MM.1S (cell line): ENCODE results near the gene OCLN.

Source experiments
- DNase-seq: peaks from one replicate; pipeline ENCODE4 v3.0.0-alpha.2; 2015
- H2AFZ ChIP-seq: fragments of 300-600 bp; sonication (generic); 2 replicates; pipeline ENCODE4 v1.6.0; 2016; ENCODE audit warnings: antibody characterized with exemption, low read length
- H3F3A ChIP-seq: fragments of 300-600 bp; sonication (generic); 2 replicates; pipeline ENCODE4 v1.6.1; 2016; ENCODE audit warnings: mild to moderate bottlenecking, antibody characterized with exemption, low read length, moderate library complexity, mixed read lengths; ENCODE audit not compliant: insufficient read depth
- H3K27ac ChIP-seq: fragments of 300-600 bp; sonication (generic); 2 replicates; pipeline ENCODE4 v1.5.1; 2016; ENCODE audit warnings: mild to moderate bottlenecking, low read length
- H3K27me3 ChIP-seq: fragments of 300-600 bp; sonication (generic); replicated peaks from 2 replicates; pipeline ENCODE4 v1.6.0; 2016; ENCODE audit warnings: low read length; ENCODE audit not compliant: insufficient read depth
- H3K36me3 ChIP-seq: fragments of 300-600 bp; sonication (generic); replicated peaks from 2 replicates; pipeline ENCODE4 v1.6.1; 2016; ENCODE audit warnings: mild to moderate bottlenecking, low read length, mixed read lengths; ENCODE audit not compliant: insufficient read depth
- H3K4me1 ChIP-seq: fragments of 300-600 bp; sonication (generic); 2 replicates; pipeline ENCODE4 v1.6.1; 2016; ENCODE audit warnings: low read length, mixed read lengths
- H3K4me2 ChIP-seq: fragments of 300-600 bp; sonication (generic); 2 replicates; pipeline ENCODE4 v1.6.0; 2016; ENCODE audit warnings: low read depth, low read length
- H3K4me3 ChIP-seq: fragments of 300-600 bp; sonication (generic); 2 replicates; pipeline ENCODE4 v1.5.1; 2016; ENCODE audit warnings: low read length, mixed read lengths
- H3K79me2 ChIP-seq: fragments of 300-600 bp; sonication (generic); 2 replicates; pipeline ENCODE4 v1.6.1; 2016; ENCODE audit warnings: mixed run types, low read length, mixed read lengths
- H3K9ac ChIP-seq: fragments of 300-600 bp; sonication (generic); 2 replicates; pipeline ENCODE4 v1.6.1; 2016; ENCODE audit warnings: low read length, mixed read lengths
- H3K9me2 ChIP-seq: fragments of 300-600 bp; sonication (generic); replicated peaks from 2 replicates; pipeline ENCODE4 v1.6.1; 2016; ENCODE audit warnings: mild to moderate bottlenecking, low read length, mixed read lengths; ENCODE audit not compliant: insufficient read depth
- H3K9me3 ChIP-seq: fragments of 300-600 bp; sonication (generic); replicated peaks from 2 replicates; pipeline ENCODE4 v1.6.1; 2016; ENCODE audit warnings: mild to moderate bottlenecking, low read length, mixed read lengths; ENCODE audit not compliant: insufficient read depth
- H4K20me1 ChIP-seq: fragments of 300-600 bp; sonication (generic); 2 replicates; pipeline ENCODE4 v1.6.1; 2016; ENCODE audit warnings: mild to moderate bottlenecking, low read length, moderate library complexity, mixed read lengths; ENCODE audit not compliant: insufficient read depth
- EZH2 ChIP-seq: fragments of 300-600 bp; sonication (generic); optimal IDR thresholded peaks from 2 replicates; pipeline ENCODE3; 2017; ENCODE audit warnings: low read depth, mild to moderate bottlenecking, antibody characterized with exemption, low read length, mixed read lengths
- EZH2phosphoT487 ChIP-seq: fragments of 300-600 bp; sonication (generic); IDR thresholded peaks from 2 replicates; pipeline ENCODE4 v1.6.1; 2018; ENCODE audit warnings: antibody characterized with exemption, low read length
- TF ChIP-seq, protein P1 (sequence below): fragments of 300-600 bp; sonication (generic); IDR thresholded peaks from 2 replicates; pipeline ENCODE4 v1.5.1; 2016; ENCODE audit warnings: antibody characterized with exemption, low read length, mixed read lengths

OCLN gene

DNA sequence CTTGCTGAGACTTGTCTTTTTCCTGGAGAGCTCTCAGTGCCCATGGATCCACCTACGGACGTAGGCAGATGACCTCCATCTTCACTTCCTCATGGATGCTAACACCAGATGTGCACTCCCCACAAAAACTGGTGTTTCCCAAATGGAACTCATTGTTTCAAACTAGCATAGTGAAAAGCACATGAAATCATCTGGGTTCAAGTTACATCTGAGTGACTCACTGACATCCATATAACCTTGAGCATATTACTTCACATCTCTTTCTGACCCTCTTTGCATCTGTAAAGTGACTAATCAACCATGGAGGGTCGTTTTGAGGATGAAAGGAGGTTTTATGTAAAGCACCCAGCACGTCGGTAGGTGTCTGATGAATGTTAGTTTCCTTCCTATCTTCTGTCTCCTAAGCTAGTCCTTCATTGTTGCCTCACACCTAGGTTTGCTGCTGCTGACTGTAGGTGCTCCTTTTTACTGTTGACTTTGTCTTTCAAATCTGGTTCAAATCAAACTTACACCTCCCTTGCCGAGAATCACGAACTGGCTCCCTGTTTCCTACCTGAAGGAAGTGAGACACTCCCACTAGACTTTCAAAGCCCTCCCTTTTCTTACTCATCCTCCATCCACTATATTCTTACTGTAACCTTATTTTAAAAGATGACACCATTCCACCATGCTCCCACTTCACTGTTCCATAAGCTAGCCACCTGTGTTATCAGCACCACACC lies 10.3 kb downstream of the OCLN start:
- Histone ChIP-seq H3K27ac (no peak overlapping the region), H3K4me1 (no peaks in the 10 kb centered on the region), H3K9me2 (no peaks in the 10 kb centered on the region), H3F3A (no peaks in the 10 kb centered on the region), H3K9ac (no peak overlapping the region), H3K36me3 (no peaks in the 10 kb centered on the region), H3K79me2 (no peaks in the 10 kb centered on the region), H2AFZ (no peak overlapping the region), H3K9me3 (no peaks in the 10 kb centered on the region), H3K4me2 (no peak overlapping the region), H3K27me3 (no peaks in the 10 kb centered on the region), H4K20me1 (no peaks in the 10 kb centered on the region), H3K4me3 (no peak overlapping the region)
- TF ChIP-seq, protein P1, sequence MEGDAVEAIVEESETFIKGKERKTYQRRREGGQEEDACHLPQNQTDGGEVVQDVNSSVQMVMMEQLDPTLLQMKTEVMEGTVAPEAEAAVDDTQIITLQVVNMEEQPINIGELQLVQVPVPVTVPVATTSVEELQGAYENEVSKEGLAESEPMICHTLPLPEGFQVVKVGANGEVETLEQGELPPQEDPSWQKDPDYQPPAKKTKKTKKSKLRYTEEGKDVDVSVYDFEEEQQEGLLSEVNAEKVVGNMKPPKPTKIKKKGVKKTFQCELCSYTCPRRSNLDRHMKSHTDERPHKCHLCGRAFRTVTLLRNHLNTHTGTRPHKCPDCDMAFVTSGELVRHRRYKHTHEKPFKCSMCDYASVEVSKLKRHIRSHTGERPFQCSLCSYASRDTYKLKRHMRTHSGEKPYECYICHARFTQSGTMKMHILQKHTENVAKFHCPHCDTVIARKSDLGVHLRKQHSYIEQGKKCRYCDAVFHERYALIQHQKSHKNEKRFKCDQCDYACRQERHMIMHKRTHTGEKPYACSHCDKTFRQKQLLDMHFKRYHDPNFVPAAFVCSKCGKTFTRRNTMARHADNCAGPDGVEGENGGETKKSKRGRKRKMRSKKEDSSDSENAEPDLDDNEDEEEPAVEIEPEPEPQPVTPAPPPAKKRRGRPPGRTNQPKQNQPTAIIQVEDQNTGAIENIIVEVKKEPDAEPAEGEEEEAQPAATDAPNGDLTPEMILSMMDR, result no peak
- no peak for TF ChIP-seq EZH2phosphoT487
- no peak for DNase-seq

DNA sequence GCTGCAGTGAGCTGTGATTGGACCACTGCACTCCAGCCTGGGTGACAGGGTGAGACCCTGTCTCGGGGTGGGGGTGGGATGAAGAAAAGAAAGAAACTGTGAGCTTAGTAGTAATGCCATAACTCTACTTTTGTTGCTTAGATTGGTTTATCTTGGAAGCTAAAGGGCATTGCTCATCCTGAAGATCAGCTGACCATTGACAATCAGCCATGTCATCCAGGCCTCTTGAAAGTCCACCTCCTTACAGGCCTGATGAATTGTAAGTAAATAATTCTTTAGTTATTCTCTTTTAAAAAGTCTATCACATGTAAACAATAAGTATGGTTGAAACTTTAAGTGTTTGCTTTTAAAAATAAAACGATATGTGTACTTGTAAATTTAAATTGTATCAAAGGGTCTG lies 11.4 kb downstream of the OCLN start:
- no peaks in the 10 kb centered on the region for H3K36me3 ChIP-seq

GRCh38 chr5:69505306-69505705 lies 12.7 kb downstream of the OCLN start:
- H2AFZ ChIP-seq, result no peak overlapping the region
- no peak overlapping the region for H3K27ac ChIP-seq
- H3K4me1 ChIP-seq, result no peaks in the 10 kb centered on the region
- no peak for DNase-seq
- TF ChIP-seq EZH2 (no peak), EZH2phosphoT487 (no peak)
- TF ChIP-seq, protein P1, result no peak
- no peak overlapping the region for H3K4me2 ChIP-seq
- no peak overlapping the region for H3K9ac ChIP-seq
- no peaks in the 10 kb centered on the region for H3K27me3 ChIP-seq
- no peak overlapping the region for H3K4me3 ChIP-seq
- no peaks in the 10 kb centered on the region for H3K36me3 ChIP-seq
- H4K20me1 ChIP-seq, result no peaks in the 10 kb centered on the region
- H3K9me3 ChIP-seq, result no peaks in the 10 kb centered on the region
- no peaks in the 10 kb centered on the region for H3K79me2 ChIP-seq
- H3F3A ChIP-seq, result no peaks in the 10 kb centered on the region
- H3K9me2 ChIP-seq, result no peaks in the 10 kb centered on the region

More for the DNA sequence above, 11.4 kb downstream of the OCLN start:
- Histone ChIP-seq H4K20me1 (no peaks in the 10 kb centered on the region), H3K9me2 (no peaks in the 10 kb centered on the region), H3K4me1 (no peaks in the 10 kb centered on the region), H3K4me3 (no peak overlapping the region), H3F3A (no peaks in the 10 kb centered on the region), H3K27me3 (no peaks in the 10 kb centered on the region), H3K9ac (no peak overlapping the region), H3K4me2 (no peak overlapping the region), H3K79me2 (no peaks in the 10 kb centered on the region), H3K27ac (no peak overlapping the region), H3K9me3 (no peaks in the 10 kb centered on the region), H2AFZ (no peak overlapping the region)
- no peak for DNase-seq
- TF ChIP-seq EZH2phosphoT487 (no peak), EZH2 (no peak)
- TF ChIP-seq, protein P1, result no peak
